KBM-7 (cell line): ENCODE measurements around the gene MYO16.

Experiments
- DNase-seq: peaks from one replicate; pipeline ENCODE4 v3.0.0-alpha.2; 2015
- in situ Hi-C: fragments of 300-500 bp; cut with MboI; formaldehyde crosslinking; loops from 2 replicates; pipeline ENCODE4 v1.14.3; 2020; ENCODE audit warnings: low sequenced_read_pairs, low pct_unique_long_range_greater_than_20kb, mixed read lengths

Gene MYO16

GRCh38 chr13:108656742-108657141 lies 27.3 kb downstream of the MYO16 start:
- in situ Hi-C loops, result no loop called here

GRCh38 chr13:108657519-108657918 lies 28.1 kb downstream of the MYO16 start:
- in situ Hi-C loops, result no loop called here
- DNase-seq, result no peak

More at GRCh38 chr13:108656742-108657141, 27.3 kb downstream of the MYO16 start:
- no peak for DNase-seq

GRCh38 chr13:108662528-108662927 lies 33.1 kb downstream of the MYO16 start:
- in situ Hi-C loops, result no loop called here
- no peak for DNase-seq

- no peak for DNase-seq
- in situ Hi-C loops, result no loop called here
These were observed 34.3 kb downstream of the MYO16 start for GRCh38 chr13:108663710-108664109.

DNA sequence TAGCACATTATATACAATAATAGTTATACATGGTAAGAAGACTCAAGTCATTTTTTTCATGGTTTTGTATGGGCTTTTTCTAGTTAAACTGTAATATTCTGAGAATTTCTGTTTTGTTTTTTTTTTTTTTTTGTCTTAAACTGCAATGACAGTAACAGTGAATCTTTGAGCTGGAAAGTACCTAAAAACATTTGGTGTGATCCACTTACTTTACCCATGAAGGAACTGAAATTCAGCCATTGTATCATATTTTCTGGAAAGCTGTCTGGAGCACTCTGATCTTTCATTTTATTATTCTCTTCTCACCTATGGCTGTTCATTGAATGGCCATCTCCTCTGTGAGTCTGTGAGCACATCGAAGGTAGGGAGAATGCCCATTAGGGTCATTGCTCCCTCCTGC lies 37.8 kb downstream of the MYO16 start:
- in situ Hi-C loops, result no loop called here
- no peak for DNase-seq

DNA sequence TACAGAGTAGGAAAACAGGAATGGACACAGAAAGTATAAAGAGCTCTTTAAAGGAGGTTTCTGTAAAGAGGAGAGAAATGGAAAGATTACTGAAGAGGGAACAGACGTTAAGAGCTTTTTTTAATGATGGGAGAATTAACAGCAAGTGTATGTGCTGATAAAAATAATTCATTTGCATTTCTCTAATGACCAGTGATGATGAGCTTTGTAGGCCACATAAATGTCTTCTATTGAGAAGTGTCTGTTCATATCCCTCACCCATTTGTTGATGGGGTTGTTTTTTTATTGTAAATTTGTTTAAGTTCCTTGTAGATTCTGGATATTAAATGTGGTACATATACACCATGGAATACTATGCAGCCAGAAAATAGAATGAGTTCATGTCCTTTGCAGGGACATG lies 40.0 kb downstream of the MYO16 start:
- DNase-seq, result no peak

GRCh38 chr13:108674346-108674745 lies 44.9 kb downstream of the MYO16 start:
- no peak for DNase-seq
- in situ Hi-C loops, result no loop called here

More for the DNA sequence above, 40.0 kb downstream of the MYO16 start:
- in situ Hi-C loops, result no loop called here

- in situ Hi-C loops, result no loop called here
- DNase-seq, result no peak
These were observed 45.4 kb downstream of the MYO16 start for GRCh38 chr13:108674771-108675170.

- no peak for DNase-seq
- in situ Hi-C loops, result no loop called here
These were observed 47.2 kb downstream of the MYO16 start for GRCh38 chr13:108676620-108677019.

- no peak for DNase-seq
- in situ Hi-C loops, result no loop called here
These were observed 48.4 kb downstream of the MYO16 start for GRCh38 chr13:108677806-108678205.

- no peak for DNase-seq
- in situ Hi-C loops, result no loop called here
These were observed 50.6 kb downstream of the MYO16 start for GRCh38 chr13:108680011-108680410.

- in situ Hi-C loops, result no loop called here
- DNase-seq, result no peak
These were observed 52.7 kb downstream of the MYO16 start for GRCh38 chr13:108681986-108682575.

GRCh38 chr13:108682714-108683113 lies 53.3 kb downstream of the MYO16 start:
- in situ Hi-C loops, result no loop called here
- DNase-seq, result no peak

- no peak for DNase-seq
- in situ Hi-C loops, result no loop called here
These were observed 56.6 kb downstream of the MYO16 start for GRCh38 chr13:108686027-108686426.

DNA sequence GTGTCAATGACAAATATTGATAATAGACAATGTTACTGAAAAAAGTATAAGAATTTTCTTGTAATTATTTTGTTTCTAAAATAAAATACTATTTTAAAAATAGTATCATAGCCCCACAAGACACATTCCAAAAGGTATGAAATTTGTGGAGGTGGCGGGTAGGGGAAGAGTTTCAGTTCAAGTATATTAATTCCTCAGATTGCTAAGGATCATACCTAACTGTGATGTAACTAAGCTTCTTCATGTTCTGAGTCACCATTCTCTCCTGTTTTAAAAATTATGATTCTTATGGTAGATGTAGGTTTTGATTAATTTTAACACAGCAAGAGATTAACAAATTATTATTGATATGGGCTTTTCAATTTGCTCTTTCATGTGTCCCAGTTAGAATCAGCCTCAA lies 61.3 kb downstream of the MYO16 start:
- DNase-seq, result no peak
- in situ Hi-C loops, result no loop called here

DNA sequence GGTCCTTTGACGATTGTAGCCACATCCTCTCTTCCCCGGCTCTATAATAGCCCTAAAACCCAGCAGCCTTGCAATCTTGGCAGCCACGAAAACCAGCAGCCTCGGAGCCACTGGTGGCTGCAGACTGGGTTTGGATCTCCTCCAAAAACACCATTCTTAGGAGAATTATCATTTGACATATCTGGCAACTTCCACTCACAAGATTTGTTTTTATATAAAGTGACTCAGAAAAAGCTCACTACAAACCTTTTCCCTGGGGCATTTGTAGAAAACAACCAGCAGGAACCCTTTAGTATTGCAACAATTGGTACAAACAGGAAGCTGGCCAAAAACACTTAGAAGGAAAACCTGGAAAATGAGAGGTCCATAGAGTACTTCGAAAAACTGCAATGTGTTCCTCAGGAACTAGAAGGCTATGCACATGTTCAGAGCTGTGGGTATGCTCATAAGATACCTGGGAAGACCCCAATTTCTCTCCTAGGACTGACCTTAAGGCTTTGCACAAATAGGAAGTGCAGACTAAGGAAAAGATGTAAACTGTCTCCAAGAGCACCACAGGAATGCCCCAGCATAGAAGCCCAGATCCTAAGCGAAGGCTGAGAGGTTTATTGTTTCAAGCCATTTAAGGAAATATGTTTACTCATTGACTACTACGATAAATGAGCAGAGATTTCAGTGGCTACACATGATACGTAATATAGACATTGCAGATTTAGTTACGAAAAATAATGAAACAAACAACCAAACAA lies 71.2 kb downstream of the MYO16 start:
- peak; percentile 43 for DNase-seq
- in situ Hi-C loops, result no loop called here

DNA sequence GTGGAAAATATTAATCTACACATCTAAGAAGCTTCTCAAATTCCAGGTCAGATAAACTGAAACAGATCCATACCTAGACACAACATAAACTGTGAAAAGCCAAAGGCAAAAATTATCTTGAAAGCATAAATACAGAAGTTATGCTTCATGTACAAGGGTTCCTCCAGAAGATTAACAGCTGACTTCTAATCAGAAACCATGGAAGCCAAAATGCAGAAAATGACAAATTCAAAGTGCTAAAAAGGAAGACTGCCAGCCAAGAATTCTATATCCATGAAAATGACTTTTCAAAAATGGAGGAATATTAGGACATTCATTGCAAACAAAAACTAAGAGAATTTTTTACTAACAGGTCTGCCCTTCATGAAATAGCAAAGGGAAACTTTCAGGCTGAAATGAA lies 72.8 kb downstream of the MYO16 start:
- DNase-seq, result no peak
- in situ Hi-C loops, result no loop called here

DNA sequence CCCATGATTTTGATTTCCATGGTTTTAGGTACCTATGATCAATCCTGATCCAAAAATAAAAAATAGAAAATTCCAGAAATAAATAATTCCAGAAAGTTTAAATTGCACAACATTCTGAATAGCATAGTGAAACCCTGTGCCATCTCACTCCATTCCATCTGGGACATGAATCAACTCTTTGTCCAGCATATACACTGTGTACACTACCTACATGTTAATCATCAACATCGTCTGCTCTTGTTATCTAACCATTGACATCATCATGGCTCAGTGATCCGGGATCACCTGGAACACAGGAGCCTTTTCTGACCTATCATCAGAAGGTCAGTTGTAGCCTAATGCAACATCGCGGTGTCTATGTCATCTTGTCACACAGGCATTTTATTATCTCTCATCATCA lies 75.6 kb downstream of the MYO16 start:
- no peak for DNase-seq
- in situ Hi-C loops, result no loop called here

DNA sequence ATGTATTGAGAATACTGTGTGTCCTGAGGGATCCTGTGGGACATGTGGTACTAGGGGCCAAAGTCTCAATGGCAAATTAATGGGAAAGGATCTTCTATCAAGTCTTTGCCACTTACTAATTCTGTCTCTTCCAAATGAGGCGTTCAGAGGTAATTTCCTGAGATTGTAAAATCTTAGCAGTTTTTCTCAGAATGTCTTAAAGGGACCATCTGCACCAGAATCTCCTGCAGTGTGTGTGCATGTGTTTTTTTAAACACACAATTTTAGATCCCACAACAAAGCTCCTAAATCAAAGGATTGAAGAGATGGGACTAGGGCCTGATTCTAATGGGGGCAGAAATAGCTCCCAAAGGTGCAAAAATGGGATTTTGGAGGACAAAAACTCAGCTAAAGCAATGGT lies 78.2 kb downstream of the MYO16 start:
- in situ Hi-C loops, result no loop called here
- DNase-seq, result no peak

- no peak for DNase-seq
- in situ Hi-C loops, result no loop called here
These were observed 79.5 kb downstream of the MYO16 start for GRCh38 chr13:108708921-108709320.

DNA sequence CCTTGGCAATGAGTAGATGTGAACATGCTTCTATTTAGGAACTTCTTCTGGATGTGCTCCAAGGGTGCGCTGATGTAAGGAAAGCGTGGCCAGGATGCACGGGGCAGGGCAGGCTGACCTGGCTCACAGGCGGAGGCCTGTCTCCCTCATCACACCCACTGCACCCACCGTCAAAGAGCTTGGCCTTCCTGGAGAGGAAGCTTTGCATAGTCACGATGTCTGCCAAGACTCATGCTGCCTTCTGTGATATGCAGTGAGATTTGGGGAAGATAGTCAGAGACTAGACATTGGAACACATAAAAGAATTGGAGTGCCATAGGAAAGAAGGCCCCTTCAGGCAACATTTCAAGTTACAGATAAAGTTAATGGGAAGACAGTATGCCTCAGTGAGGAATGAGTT lies 82.0 kb downstream of the MYO16 start:
- no peak for DNase-seq
- in situ Hi-C loops, result no loop called here
